MM.1S (cell line): Measurements from ENCODE around the gene ALG14.

Source experiments
- CTCF ChIP-seq: fragments of 300-600 bp; sonication (generic); IDR thresholded peaks from 2 replicates; pipeline ENCODE4 v1.5.1; 2016; ENCODE audit warnings: antibody characterized with exemption, low read length, mixed read lengths
- EZH2 ChIP-seq: fragments of 300-600 bp; sonication (generic); optimal IDR thresholded peaks from 2 replicates; pipeline ENCODE3; 2017; ENCODE audit warnings: low read depth, mild to moderate bottlenecking, antibody characterized with exemption, low read length, mixed read lengths
- EZH2phosphoT487 ChIP-seq: fragments of 300-600 bp; sonication (generic); IDR thresholded peaks from 2 replicates; pipeline ENCODE4 v1.6.1; 2018; ENCODE audit warnings: antibody characterized with exemption, low read length

- TF ChIP-seq CTCF: no peak
- no peak for TF ChIP-seq EZH2
- TF ChIP-seq EZH2phosphoT487: no peak
Measured at GRCh38 chr1:94999456-95000131, 73.2 kb downstream of the ALG14 start.
